ENCODE measurements around the gene MOSPD2.

The MOSPD2 gene

GRCh38 chrX:14872851-14873675 lies at the start of gene MOSPD2, which contains the start of gene FANCB:
Gene MOSPD2 (plus strand): TSS chrX:14873421. CDS start chrX:14873529, 108 bp downstream.
Gene FANCB (minus strand): TSS chrX:14873069. CDS start chrX:14865510, 7,559 bp downstream.
- no peaks in the 10 kb centered on the region for H3K9me3 Mint-ChIP-seq
- peak within 1 kb of the TSS; percentile 88 for H3K4me3 Mint-ChIP-seq
- H3K27me3 Mint-ChIP-seq = no peaks in the 10 kb centered on the region
- H3K36me3 Mint-ChIP-seq = peaks cover 4% of the 10 kb centered on the region
- peak within 1 kb of the TSS; percentile 65 for H3K27ac Mint-ChIP-seq
- peaks cover 16% of the 10 kb centered on the region for H3K4me1 Mint-ChIP-seq

GRCh38 chrX:14825851-14826250 lies 47.4 kb upstream of the MOSPD2 start:
- H3K4me3 Mint-ChIP-seq = no peak overlapping the region
- H3K9me3 Mint-ChIP-seq = no peaks in the 10 kb centered on the region
- H3K27me3 Mint-ChIP-seq = peaks cover 1% of the 10 kb centered on the region
- H3K27ac Mint-ChIP-seq = no peak overlapping the region
- no peaks in the 10 kb centered on the region for H3K4me1 Mint-ChIP-seq
- no peaks in the 10 kb centered on the region for H3K36me3 Mint-ChIP-seq

- peaks cover 1% of the 10 kb centered on the region for H3K27me3 Mint-ChIP-seq
- no peak overlapping the region for H3K4me3 Mint-ChIP-seq
- H3K9me3 Mint-ChIP-seq = no peaks in the 10 kb centered on the region
- no peaks in the 10 kb centered on the region for H3K4me1 Mint-ChIP-seq
- no peaks in the 10 kb centered on the region for H3K36me3 Mint-ChIP-seq
- H3K27ac Mint-ChIP-seq = no peak overlapping the region
Measured at GRCh38 chrX:14826319-14826718, 46.9 kb upstream of the MOSPD2 start.

GRCh38 chrX:14829643-14830042 lies 43.6 kb upstream of the MOSPD2 start:
- H3K4me3 Mint-ChIP-seq = no peak overlapping the region
- H3K9me3 Mint-ChIP-seq = no peaks in the 10 kb centered on the region
- H3K36me3 Mint-ChIP-seq = peaks cover 1% of the 10 kb centered on the region
- no peak overlapping the region for H3K27ac Mint-ChIP-seq
- peaks cover 1% of the 10 kb centered on the region for H3K27me3 Mint-ChIP-seq
- no peaks in the 10 kb centered on the region for H3K4me1 Mint-ChIP-seq

GRCh38 chrX:14832151-14832550 lies 41.1 kb upstream of the MOSPD2 start:
- no peaks in the 10 kb centered on the region for H3K9me3 Mint-ChIP-seq
- H3K4me3 Mint-ChIP-seq = no peak overlapping the region
- peaks cover 11% of the 10 kb centered on the region for H3K36me3 Mint-ChIP-seq
- H3K27ac Mint-ChIP-seq = no peak overlapping the region
- H3K27me3 Mint-ChIP-seq = no peaks in the 10 kb centered on the region
- no peaks in the 10 kb centered on the region for H3K4me1 Mint-ChIP-seq

GRCh38 chrX:14832586-14832985 lies 40.6 kb upstream of the MOSPD2 start:
- H3K4me1 Mint-ChIP-seq = no peaks in the 10 kb centered on the region
- no peaks in the 10 kb centered on the region for H3K27me3 Mint-ChIP-seq
- no peak overlapping the region for H3K4me3 Mint-ChIP-seq
- H3K9me3 Mint-ChIP-seq = no peaks in the 10 kb centered on the region
- peaks cover 11% of the 10 kb centered on the region for H3K36me3 Mint-ChIP-seq
- H3K27ac Mint-ChIP-seq = no peak overlapping the region

- H3K27ac Mint-ChIP-seq = no peak overlapping the region
- no peak overlapping the region for H3K4me3 Mint-ChIP-seq
- peaks cover 14% of the 10 kb centered on the region for H3K36me3 Mint-ChIP-seq
- no peaks in the 10 kb centered on the region for H3K9me3 Mint-ChIP-seq
- H3K4me1 Mint-ChIP-seq = no peaks in the 10 kb centered on the region
- H3K27me3 Mint-ChIP-seq = no peaks in the 10 kb centered on the region
Measured at GRCh38 chrX:14837155-14837554, 36.1 kb upstream of the MOSPD2 start.

GRCh38 chrX:14843666-14844065 lies 29.6 kb upstream of the MOSPD2 start:
- Mint-ChIP-seq H3K27ac (no peak overlapping the region), H3K36me3 (peaks cover 3% of the 10 kb centered on the region), H3K4me1 (no peaks in the 10 kb centered on the region), H3K9me3 (no peaks in the 10 kb centered on the region), H3K4me3 (no peak overlapping the region), H3K27me3 (no peaks in the 10 kb centered on the region)

- no peak overlapping the region for H3K27ac Mint-ChIP-seq
Measured at GRCh38 chrX:14851526-14851925, 21.7 kb upstream of the MOSPD2 start.

GRCh38 chrX:14864631-14865030 lies 8.6 kb upstream of the MOSPD2 start:
- Mint-ChIP-seq H3K4me3 (no peak overlapping the region), H3K4me1 (no peaks in the 10 kb centered on the region), H3K27me3 (no peaks in the 10 kb centered on the region), H3K27ac (no peak overlapping the region), H3K36me3 (peaks cover 7% of the 10 kb centered on the region), H3K9me3 (no peaks in the 10 kb centered on the region)

More at GRCh38 chrX:14851526-14851925, 21.7 kb upstream of the MOSPD2 start:
- H3K4me1 Mint-ChIP-seq = no peaks in the 10 kb centered on the region
- H3K4me3 Mint-ChIP-seq = no peak overlapping the region
- H3K36me3 Mint-ChIP-seq = peaks cover 3% of the 10 kb centered on the region
- no peaks in the 10 kb centered on the region for H3K27me3 Mint-ChIP-seq
- H3K9me3 Mint-ChIP-seq = no peaks in the 10 kb centered on the region

GRCh38 chrX:14865201-14865600 lies 8.0 kb upstream of the MOSPD2 start:
- H3K27ac Mint-ChIP-seq = no peak overlapping the region
- no peaks in the 10 kb centered on the region for H3K27me3 Mint-ChIP-seq
- no peaks in the 10 kb centered on the region for H3K4me1 Mint-ChIP-seq
- no peaks in the 10 kb centered on the region for H3K9me3 Mint-ChIP-seq
- no peak overlapping the region for H3K4me3 Mint-ChIP-seq
- H3K36me3 Mint-ChIP-seq = peaks cover 7% of the 10 kb centered on the region

GRCh38 chrX:14871767-14872166 lies 1.5 kb upstream of the MOSPD2 start:
- Mint-ChIP-seq H3K36me3 (peaks cover 8% of the 10 kb centered on the region), H3K27me3 (no peaks in the 10 kb centered on the region), H3K4me3 (peak overlapping the region; percentile 78), H3K27ac (no peak overlapping the region), H3K9me3 (no peaks in the 10 kb centered on the region), H3K4me1 (peaks cover 14% of the 10 kb centered on the region)

GRCh38 chrX:14872355-14872754 lies 866 bp upstream of the MOSPD2 start:
- H3K9me3 Mint-ChIP-seq = no peaks in the 10 kb centered on the region
- H3K4me1 Mint-ChIP-seq = peaks cover 14% of the 10 kb centered on the region
- H3K36me3 Mint-ChIP-seq = peaks cover 7% of the 10 kb centered on the region
- no peak overlapping the region for H3K27ac Mint-ChIP-seq
- no peaks in the 10 kb centered on the region for H3K27me3 Mint-ChIP-seq
- H3K4me3 Mint-ChIP-seq = peak overlapping the region; percentile 88

GRCh38 chrX:14873676-14874049 lies 442 bp downstream of the MOSPD2 start:
- H3K36me3 Mint-ChIP-seq = peaks cover 4% of the 10 kb centered on the region
- peak overlapping the region; percentile 88 for H3K4me3 Mint-ChIP-seq
- H3K9me3 Mint-ChIP-seq = no peaks in the 10 kb centered on the region
- H3K27me3 Mint-ChIP-seq = no peaks in the 10 kb centered on the region
- H3K4me1 Mint-ChIP-seq = peaks cover 18% of the 10 kb centered on the region
- peak overlapping the region; percentile 65 for H3K27ac Mint-ChIP-seq

GRCh38 chrX:14875624-14876023 lies 2.4 kb downstream of the MOSPD2 start:
- Mint-ChIP-seq H3K27ac (peak overlapping the region; percentile 13), H3K9me3 (no peaks in the 10 kb centered on the region), H3K4me1 (peaks cover 32% of the 10 kb centered on the region), H3K27me3 (no peaks in the 10 kb centered on the region), H3K36me3 (peaks cover 4% of the 10 kb centered on the region), H3K4me3 (no peak overlapping the region)

- Mint-ChIP-seq H3K4me1 (peaks cover 36% of the 10 kb centered on the region), H3K27me3 (no peaks in the 10 kb centered on the region), H3K36me3 (peaks cover 4% of the 10 kb centered on the region), H3K9me3 (no peaks in the 10 kb centered on the region), H3K27ac (peak overlapping the region; percentile 94), H3K4me3 (peak overlapping the region; percentile 51)
Measured at GRCh38 chrX:14883826-14884225, 10.6 kb downstream of the MOSPD2 start.
